HK-2 (cell line): ENCODE results near the gene NUDCD3.

ENCODE experiments used
- DNase-seq: peaks from one replicate; pipeline ENCODE4 v3.0.0-alpha.2; 2018; ENCODE audit not compliant: unreplicated experiment

Gene NUDCD3

DNA sequence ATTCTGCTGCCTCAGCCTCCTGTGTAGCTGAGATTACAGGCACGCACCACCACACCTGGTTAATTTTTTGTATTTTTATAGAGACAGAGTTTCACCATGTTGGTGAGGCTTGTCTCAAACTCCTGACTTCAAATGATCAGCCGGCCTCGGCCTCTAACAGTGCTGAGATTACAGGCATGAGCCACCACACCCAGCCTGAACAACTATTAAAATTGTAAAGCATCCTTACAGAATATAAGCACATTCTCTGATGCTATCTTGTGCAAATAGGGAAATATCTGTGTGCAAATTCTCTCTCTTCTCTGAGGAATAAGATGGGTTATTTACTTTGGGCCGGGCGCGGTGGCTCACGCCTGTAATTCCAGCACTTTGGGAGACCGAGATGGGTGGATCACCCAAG is 12.5 kb downstream of the NUDCD3 start:
- no peak for DNase-seq

DNA sequence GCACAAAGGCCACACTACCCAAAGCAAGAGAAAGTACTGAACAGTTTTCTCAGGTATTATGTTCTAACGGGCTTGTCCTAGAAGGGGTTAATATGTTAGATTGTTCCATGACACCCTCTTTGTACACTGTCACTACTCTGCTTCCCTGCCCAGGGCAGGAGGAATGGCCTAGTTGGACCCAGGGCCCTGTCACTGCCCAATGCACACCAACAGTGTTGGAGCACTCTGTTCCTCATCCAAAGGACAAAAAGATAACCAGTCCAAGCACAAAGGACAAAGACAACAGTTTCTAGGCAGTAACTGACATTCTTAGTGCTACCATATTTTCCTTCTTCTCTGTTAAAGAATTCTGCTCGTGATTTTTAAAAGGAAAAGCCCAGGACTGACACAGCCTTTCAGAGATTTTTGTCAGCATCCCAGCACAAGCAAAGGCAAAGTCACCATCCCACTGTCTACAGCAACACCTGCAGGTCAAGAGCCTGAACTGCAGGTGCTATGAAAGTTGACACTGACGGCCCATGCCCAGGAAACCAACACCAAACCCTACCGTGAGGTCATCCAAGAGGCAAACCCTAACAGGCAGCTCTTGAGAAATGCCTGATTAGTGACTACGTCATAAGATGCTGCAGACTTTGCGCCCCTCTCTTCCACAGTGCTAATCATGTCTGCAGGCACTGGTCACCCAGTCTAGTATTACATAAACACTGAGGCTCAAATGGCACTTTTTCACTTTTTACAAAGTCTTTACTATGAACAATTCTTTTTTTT is 13.2 kb downstream of the NUDCD3 start:
- DNase-seq = peak; percentile 77

DNA sequence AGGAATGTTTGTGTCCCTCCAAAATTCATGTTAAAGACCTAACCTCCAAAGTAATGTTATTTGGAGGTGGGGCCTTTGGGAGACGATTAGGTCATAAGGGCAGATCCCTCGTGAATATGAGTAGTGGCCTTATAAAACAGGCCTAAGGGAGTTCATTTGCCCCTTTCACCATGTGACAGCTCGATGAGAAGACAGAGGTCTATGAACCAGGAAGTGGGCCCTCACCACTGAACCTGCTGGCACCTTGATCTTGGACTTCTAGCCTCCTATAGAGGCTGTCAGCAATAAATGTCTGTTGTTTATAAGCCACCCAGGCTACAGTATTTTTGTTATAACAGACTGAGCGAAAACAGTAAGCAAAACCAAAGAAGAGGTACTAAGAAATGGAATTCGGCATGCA is 14.1 kb downstream of the NUDCD3 start:
- DNase-seq = no peak

DNA sequence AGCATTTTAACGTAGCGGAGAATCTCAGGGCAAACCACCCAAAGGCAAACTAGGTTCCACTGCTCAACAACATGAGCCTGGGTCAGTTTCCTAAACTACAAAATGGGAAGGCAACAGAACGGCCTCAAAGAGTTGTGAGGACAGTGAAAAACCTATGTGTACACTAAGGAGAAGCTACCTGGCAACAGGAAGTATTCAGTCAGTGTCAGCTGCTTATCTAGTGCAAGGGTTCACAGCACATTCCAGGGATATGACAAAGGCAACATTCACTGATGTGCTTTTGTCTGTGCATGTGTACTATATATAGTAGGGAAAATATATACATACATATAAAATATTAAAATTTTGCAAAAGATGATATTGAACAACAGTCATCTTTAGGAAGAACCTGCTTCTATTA is 17.2 kb downstream of the NUDCD3 start:
- no peak for DNase-seq

GRCh38 chr7:44472843-44473242 is 17.6 kb downstream of the NUDCD3 start:
- no peak for DNase-seq

GRCh38 chr7:44471850-44472249 is 18.6 kb downstream of the NUDCD3 start:
- no peak for DNase-seq

- DNase-seq = no peak
Observed at GRCh38 chr7:44471436-44471835, 19.0 kb downstream of the NUDCD3 start.

DNA sequence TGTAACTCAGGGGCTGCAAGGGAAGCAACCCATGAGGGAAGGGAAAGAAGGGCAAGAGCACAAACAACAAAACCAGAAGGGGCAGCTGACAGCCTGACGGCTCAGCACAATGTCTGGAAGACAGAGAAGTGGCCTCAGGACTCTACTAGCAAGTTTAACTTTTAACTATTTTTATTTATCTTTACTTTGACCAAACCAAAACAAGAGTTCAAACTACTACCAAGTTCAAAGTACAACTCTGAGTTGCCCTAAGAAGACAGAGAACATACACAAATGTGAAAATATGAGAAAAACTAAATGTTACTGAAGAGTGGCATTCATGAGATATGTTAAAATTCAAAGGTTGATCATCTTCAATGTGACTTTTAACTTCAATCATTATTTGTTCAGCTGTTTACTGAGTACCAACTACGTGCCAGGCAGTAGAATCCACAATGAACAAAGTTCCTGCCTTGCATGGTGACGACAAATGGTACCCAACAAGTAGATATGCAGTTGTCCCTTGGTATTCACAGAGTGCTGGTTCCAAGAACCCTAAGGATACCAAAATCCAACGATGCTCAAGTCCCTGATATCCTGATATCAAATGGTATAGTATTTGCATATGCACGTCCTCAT is 19.7 kb downstream of the NUDCD3 start:
- DNase-seq = no peak

- no peak for DNase-seq
Observed at GRCh38 chr7:44470135-44470479, 20.4 kb downstream of the NUDCD3 start.

DNA sequence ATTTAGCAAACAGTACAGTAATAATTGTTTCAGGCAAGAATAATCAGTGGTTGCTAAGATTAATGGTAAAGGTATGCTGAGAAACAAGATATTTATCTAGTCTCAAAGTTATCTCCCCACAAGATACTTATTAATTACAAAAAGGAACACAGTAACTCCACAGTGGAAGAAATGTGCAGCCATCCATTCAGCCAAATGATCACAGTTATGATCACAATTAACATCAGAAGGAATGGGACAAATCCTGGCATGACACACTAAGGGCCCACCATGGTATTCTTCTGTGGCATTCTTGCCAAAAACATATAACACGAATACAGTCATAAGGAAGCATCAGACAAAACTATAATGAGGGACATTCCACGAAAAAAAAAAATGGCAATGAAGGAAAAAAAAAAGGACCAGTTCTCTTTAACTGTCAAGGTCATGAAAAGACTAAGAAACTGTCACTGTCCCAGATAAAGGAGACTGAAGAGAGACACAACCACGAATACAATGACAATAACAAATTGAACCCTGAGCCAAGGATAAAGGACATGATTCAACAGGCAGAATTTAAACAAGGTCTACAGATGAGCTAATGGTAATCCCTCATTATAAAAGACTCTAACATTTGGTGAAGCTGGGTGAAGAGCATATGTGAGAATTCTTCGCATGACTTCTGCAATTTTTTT is 20.9 kb downstream of the NUDCD3 start:
- DNase-seq = no peak

DNA sequence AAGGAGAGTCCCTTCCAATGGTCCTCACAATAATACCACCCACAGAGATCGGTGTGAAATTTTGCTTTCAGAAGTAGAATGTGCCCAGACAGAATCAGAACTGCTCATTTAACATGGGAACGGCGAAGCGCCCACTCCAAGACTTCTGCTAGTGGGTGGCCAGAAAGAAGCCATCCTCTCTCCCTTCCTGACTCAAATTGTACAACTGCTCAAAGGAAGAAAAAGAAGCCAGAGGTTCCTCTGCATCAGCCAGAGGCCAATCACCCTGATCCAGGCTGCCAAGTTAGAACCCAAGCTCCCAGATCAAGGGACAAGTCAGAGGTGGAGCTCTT is 23.3 kb downstream of the NUDCD3 start:
- no peak for DNase-seq

DNA sequence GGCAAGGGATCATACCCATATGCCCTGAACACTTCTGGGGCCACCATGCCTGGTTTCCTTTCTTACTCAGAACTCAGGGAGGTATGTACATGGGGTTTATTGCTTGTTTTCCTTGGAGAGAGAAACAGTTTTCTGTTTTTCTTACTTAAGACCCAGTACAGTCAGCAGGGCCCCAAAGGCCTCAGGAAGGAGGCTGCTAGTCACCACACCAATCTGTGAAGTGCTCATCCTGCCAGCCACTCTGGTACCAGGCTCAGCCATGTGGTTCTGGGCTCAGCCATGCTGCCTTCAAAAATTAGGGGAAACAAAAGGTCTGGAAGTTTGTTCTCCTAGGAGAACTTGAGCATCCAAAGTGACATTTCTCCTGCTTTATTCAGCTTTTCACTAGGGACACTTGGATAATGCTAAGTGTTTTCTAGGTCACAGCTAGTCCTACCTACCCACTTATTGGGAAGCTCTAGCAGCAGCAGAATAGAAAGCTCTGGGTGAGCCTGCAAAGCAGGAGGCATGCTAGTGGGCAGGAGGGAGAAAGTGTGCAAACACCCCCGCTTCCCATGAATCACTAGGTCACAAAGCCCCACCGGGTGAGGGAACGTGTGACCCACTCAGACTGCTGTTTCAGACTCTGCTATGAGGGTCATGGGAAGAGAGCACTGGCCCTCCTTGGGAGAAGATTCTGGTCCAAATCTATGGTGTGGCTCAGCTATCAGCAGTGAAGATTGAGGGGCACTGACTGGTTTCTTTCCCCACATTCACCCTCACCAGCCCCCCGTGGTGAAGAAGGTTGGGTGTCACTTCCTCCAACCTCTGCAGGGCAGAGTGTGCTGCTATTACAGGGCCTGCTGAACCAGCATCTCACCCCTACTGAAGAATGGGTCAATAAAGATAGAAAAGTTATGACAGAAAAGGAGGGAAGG is 23.9 kb downstream of the NUDCD3 start:
- no peak for DNase-seq

DNA sequence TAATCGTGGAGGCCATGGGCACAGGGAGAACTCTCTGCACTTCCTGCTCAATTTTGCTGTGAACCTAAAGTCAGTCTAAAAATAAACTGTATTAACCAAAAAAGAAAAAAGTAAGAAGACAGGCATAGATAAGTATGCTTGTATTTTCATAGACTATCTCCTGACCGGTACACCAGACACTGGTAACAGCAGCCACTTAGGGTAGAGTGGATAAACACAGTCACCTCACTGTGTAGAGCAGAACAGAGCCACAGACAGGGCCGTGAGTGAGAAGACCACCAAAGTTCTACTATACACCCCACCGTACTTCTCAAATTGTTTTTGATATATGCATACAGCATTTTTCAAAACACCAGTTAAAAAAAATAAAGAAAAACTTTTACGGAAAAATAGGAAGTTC is 25.0 kb downstream of the NUDCD3 start:
- no peak for DNase-seq

- DNase-seq = no peak
Observed at GRCh38 chr7:44463169-44463808, 27.2 kb downstream of the NUDCD3 start.

- DNase-seq = peak; percentile 36
Observed at GRCh38 chr7:44461387-44461786, 29.1 kb downstream of the NUDCD3 start.

GRCh38 chr7:44460325-44460724 is 30.1 kb downstream of the NUDCD3 start:
- no peak for DNase-seq

GRCh38 chr7:44455155-44455554 is 35.3 kb downstream of the NUDCD3 start:
- DNase-seq = no peak

DNA sequence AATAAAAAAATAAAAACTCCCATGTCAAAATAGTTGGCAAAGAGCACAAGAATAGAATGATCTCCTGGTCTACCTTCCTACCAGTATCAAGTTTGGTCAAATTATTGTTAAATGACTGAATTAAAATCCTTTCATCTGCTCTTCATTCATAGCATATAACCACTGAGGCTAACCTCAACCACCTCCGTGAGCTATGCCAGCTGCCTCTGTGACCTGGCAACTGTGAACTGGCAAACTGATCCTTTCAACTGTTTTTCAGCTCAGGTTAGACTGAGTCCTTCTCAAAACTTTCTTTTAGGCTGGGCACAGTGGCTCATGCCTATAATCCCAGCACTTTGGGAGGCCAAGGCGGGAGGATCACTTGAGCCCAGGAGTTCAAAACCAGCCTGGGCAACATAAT is 36.1 kb downstream of the NUDCD3 start:
- DNase-seq = no peak

DNA sequence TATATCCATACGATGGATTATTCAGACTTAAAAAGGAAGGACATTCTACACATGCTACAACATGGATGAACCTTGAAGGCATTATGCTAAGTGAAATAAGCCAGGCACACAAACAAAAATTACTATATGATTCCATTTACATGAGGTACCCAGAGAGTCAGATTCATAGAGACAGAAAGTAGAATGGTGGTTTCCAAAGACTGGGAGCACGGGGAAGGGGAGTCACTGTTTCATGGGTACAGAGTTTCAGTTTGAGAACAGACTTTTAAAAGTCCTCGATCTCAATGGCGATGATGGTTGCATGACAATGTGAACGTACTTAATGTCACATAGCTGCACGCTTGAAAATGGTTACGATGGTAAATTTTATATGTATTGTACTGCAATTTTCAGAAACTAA is 39.3 kb downstream of the NUDCD3 start:
- no peak for DNase-seq

DNA sequence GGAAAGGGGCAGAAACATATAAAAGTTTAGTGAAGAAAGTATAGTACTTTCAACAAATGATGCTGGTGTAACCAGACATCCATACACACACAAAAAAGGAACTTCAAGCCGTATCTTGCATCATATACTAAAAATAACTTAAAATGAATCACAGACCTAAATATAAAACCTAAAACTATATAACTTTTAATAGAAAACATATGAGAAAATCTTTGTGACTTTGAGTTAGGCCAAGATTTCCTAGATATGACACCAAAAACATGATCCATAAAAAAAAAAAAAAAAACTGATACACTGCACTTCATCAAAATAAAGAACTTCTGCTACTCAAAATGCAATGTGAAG is 40.9 kb downstream of the NUDCD3 start:
- no peak for DNase-seq

- DNase-seq = no peak
Observed at GRCh38 chr7:44448922-44449583, 41.4 kb downstream of the NUDCD3 start.
